22Rv1 (cell line): ENCODE data around the gene C1orf52.

ENCODE experiments used
- CTCF ChIP-seq: fragments of 450-650 bp; IDR thresholded peaks from 2 replicates; pipeline ENCODE4 v1.5.1; 2017; ENCODE audit warnings: mild to moderate bottlenecking
- ZFX ChIP-seq: fragments of 450-650 bp; IDR thresholded peaks from 2 replicates; pipeline ENCODE4 v1.6.1; 2017; ENCODE audit warnings: antibody characterized with exemption, borderline replicate concordance

GRCh38 chr1:85295006-85295431, 35.6 kb upstream of the C1orf52 start:
- TF ChIP-seq CTCF (no peak), ZFX (no peak)
